ENCODE measurements around the gene ARHGEF10L. TPM values are rescaled to one million over a fixed set of nuclear protein-coding genes. Genes with fewer than 3 reads are reported as not detected.

The ARHGEF10L gene
- total RNA-seq, 2 experiments from 2014 or later, result not detected

DNA sequence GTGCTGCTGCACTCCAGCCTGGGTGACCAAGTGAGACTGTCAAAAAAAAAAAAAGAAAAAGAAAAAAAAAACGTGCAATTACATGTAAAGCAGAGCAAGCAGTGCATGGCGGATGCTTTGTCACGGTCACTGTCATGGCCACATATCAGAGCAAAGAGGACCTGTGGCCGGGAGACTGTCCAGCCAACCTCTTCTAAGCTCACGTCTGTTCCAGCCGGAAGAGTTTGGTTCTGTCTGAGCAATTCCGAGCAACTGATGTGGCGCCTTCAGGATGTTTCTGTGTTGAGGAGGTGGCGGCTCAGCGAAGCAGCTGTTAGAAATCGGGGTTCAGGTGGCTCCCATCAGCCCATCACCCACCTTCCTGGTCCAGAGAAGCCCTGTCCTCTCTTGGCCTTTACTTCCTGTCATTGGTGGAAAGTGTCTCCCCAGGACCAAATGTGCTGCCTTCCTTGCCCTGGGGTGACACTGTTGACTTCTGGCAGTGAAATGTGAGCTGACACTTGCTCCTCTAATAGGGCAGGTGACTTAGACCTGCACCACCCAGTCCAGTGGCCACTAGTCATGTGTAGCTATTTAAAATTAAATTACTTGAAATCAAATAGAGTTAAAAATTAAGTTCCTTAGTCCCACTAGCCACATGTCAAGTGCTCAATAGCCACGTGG, 59.9 kb downstream of the ARHGEF10L start:
- intact Hi-C loops (cut with micrococcal nuclease), result no loop called here
- ATAC-seq (no peak), DNase-seq (no peak)
- H3K4me3 Mint-ChIP-seq, result no peak overlapping the region
- H3K9me3 Mint-ChIP-seq, result no peaks in the 10 kb centered on the region
- CTCF ChIA-PET, result interaction anchor here (0.7 kb wide), 1 partner anchor 7 kb away, joined by 3 read pairs; no protein-coding TSS in a partner anchor
- POLR2A ChIA-PET, result no interaction called here
- no peak overlapping the region for H3K27ac Mint-ChIP-seq
- TF ChIP-seq, protein P1, sequence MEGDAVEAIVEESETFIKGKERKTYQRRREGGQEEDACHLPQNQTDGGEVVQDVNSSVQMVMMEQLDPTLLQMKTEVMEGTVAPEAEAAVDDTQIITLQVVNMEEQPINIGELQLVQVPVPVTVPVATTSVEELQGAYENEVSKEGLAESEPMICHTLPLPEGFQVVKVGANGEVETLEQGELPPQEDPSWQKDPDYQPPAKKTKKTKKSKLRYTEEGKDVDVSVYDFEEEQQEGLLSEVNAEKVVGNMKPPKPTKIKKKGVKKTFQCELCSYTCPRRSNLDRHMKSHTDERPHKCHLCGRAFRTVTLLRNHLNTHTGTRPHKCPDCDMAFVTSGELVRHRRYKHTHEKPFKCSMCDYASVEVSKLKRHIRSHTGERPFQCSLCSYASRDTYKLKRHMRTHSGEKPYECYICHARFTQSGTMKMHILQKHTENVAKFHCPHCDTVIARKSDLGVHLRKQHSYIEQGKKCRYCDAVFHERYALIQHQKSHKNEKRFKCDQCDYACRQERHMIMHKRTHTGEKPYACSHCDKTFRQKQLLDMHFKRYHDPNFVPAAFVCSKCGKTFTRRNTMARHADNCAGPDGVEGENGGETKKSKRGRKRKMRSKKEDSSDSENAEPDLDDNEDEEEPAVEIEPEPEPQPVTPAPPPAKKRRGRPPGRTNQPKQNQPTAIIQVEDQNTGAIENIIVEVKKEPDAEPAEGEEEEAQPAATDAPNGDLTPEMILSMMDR (IDR thresholded peaks at IDR 0.05), result no peak
- H3K4me1 Mint-ChIP-seq (ENCODE audit: low read depth), result no peaks in the 10 kb centered on the region
- H3K36me3 Mint-ChIP-seq (ENCODE audit: low read depth), result no peaks in the 10 kb centered on the region
- H3K27me3 Mint-ChIP-seq, result peaks cover 3% of the 10 kb centered on the region

DNA sequence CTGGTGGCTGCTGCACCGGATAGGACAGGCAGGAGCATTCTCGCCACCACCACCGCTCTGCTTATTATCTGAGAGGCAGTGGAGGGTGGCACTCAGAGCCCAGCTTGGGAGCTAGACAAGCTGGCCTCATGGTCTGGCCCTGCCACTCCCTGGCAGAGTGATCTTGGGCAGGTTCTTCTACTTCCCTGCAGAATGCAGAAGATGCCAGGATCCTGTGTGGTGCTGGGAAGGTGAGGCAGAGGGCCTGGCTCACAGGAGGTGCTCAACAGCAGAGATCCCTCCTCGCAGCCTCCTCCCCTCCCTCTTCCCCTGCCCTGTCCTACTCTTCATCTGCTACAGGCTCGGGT, 60.4 kb downstream of the ARHGEF10L start:
- H3K36me3 Mint-ChIP-seq (ENCODE audit: low read depth), result no peaks in the 10 kb centered on the region
- ATAC-seq, result no peak

DNA sequence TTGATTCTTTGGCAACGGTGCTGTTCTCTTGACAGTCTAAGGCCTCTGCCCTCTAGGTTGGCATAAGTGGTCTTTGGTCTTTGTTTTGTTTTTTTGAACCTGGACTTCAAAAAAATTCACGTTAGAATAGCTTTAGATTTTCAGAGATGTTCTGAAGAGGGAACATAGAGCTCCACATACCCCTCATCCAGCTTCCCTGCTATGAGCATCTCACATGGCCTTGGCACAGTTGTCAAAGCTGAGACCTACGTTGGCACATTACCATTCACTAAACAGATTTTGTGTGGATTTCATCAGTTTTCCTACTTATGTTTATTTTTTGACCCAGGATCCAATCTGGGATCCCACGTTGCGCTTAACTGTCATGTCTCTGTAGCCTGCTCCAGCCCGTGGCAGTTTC, 60.8 kb downstream of the ARHGEF10L start:
- Mint-ChIP-seq H3K4me3 (no peak overlapping the region), H3K27ac (no peak overlapping the region), H3K9me3 (no peaks in the 10 kb centered on the region), H3K27me3 (peaks cover 3% of the 10 kb centered on the region), H3K36me3 (ENCODE audit: low read depth) (no peaks in the 10 kb centered on the region), H3K4me1 (ENCODE audit: low read depth) (no peaks in the 10 kb centered on the region)
- CTCF ChIA-PET, result no interaction called here
- POLR2A ChIA-PET, result no interaction called here
- intact Hi-C loops (cut with micrococcal nuclease), result no loop called here
- TF ChIP-seq, protein P1 (IDR thresholded peaks at IDR 0.05), result no peak
- DNase-seq (no peak), ATAC-seq (no peak)

More for the DNA sequence above, 60.4 kb downstream of the ARHGEF10L start:
- POLR2A ChIA-PET, result no interaction called here
- intact Hi-C loops (cut with micrococcal nuclease), result no loop called here
- no peak for DNase-seq
- Mint-ChIP-seq H3K27me3 (peaks cover 3% of the 10 kb centered on the region), H3K4me3 (no peak overlapping the region), H3K4me1 (ENCODE audit: low read depth) (no peaks in the 10 kb centered on the region), H3K9me3 (no peaks in the 10 kb centered on the region), H3K27ac (no peak overlapping the region)
- CTCF ChIA-PET, result no interaction called here
- TF ChIP-seq, protein P1 (IDR thresholded peaks at IDR 0.05), result no peak

DNA sequence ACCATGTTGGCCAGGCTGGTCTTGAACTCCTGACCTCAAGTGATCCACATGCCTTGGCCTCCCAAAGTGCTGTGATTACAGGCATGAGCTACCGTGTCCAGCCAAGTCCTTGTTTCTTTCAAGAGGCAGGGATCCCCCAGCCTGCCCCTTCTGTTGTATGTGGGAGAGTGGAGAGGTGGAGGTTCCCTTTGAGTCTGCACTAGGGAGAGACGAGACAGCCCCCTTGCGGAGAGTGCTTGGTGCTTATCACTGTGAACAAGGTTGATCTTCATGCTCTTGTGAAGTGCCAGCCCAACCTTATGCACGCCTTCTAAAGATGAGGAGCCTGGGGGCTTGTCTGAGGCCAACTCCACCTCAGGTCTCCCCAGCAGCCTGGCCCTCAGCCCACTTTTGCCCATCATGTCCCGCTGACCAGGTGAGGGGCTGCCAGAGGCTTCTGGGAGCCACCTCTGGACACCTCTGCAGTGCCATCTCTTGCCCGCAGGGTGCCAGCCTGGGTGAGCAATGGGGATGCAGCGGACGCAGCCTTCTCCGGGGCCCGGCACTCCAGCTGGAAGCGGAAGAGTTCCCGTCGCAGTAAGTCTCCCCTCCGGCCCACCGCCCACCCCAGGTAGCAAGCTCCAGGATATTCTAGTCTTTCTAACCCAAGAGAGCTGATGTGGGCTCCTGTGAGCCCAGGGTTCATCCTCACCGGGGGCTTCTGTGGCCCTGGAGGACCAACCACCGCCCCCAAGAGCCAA, 62.3 kb downstream of the ARHGEF10L start:
- no peak for ATAC-seq
- H3K4me1 Mint-ChIP-seq (ENCODE audit: low read depth), result no peaks in the 10 kb centered on the region
- no peaks in the 10 kb centered on the region for H3K9me3 Mint-ChIP-seq
- CTCF ChIA-PET, result no interaction called here
- intact Hi-C loops (cut with micrococcal nuclease), result no loop called here
- no peak for DNase-seq
- peaks cover 3% of the 10 kb centered on the region for H3K27me3 Mint-ChIP-seq
- H3K27ac Mint-ChIP-seq, result no peak overlapping the region
- H3K36me3 Mint-ChIP-seq (ENCODE audit: low read depth), result no peaks in the 10 kb centered on the region
- TF ChIP-seq, protein P1 (IDR thresholded peaks at IDR 0.05), result no peak
- no peak overlapping the region for H3K4me3 Mint-ChIP-seq
- POLR2A ChIA-PET, result no interaction called here

DNA sequence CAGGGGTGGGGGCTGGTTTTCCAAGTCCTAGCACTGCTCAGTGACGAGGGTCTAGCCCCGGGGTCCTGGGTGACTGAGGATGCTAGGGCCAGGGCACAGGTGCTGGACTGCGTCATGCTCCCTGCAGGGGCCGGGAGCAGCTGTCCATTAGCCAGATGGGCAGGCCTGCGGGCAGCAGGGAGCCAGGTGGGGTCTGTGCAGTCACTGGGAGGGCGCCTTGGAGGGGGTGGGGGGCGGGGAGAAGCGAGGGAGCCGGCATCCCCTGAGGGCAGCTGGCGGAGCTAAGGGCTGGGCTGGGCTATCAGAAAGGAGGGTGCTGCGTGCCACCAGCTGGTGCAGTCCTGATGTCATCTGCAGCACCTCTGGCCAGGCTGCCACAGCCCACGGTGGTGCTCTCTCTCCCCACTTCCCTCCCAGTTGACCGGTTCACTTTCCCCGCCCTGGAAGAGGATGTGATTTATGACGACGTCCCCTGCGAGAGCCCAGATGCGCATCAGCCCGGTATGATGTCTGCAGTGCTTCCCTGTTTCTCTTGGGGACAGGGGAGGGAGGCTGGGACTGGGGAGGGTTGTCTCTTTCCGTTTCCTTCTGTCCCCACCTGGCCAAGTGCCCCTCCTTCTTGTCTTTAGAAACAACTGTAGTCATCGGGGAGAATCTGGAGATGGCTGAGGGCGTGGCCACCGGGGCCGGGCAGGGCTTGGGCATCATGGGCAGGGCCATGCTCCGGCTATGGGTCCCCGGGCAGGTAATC, 63.8 kb downstream of the ARHGEF10L start:
- Mint-ChIP-seq H3K36me3 (ENCODE audit: low read depth) (no peaks in the 10 kb centered on the region), H3K27ac (no peak overlapping the region), H3K27me3 (peaks cover 3% of the 10 kb centered on the region), H3K4me1 (ENCODE audit: low read depth) (no peaks in the 10 kb centered on the region), H3K4me3 (no peak overlapping the region), H3K9me3 (no peaks in the 10 kb centered on the region)
- DNase-seq (no peak), ATAC-seq (no peak)
- ChIA-PET CTCF (no interaction called here), POLR2A (no interaction called here)
- intact Hi-C loops (cut with micrococcal nuclease), result no loop called here
- TF ChIP-seq, protein P1 (IDR thresholded peaks at IDR 0.05), result no peak

Measured in activated CD8-positive, alpha-beta T cell treated with anti-CD3 and anti-CD28 coated beads for 36 hours (primary cell).